ENCODE data around the gene TDRD7.

The TDRD7 gene

GRCh38 chr9:97406620-97407177, 5.2 kb upstream of the TDRD7 start:
- no peaks in the 10 kb centered on the region for H3K27me3 ChIP-seq (ENCODE audit: insufficient read depth, poor library complexity, severe bottlenecking)
- no peak for DNase-seq (ENCODE audit: low read depth in 1 of 2, low spot score in 1 of 2)
- TF ChIP-seq GABPA (IDR thresholded peaks at IDR 0.05; ENCODE audit: low read depth) (no peak), POLR2AphosphoS5 (IDR thresholded peaks at IDR 0.05; ENCODE audit: low read depth) (no peak), REST (IDR thresholded peaks at IDR 0.05; ENCODE audit: insufficient replicate concordance, low read depth) (no peak), SPI1 (IDR thresholded peaks at IDR 0.05; ENCODE audit: borderline replicate concordance, low read depth) (no peak), CTCF (IDR thresholded peaks at IDR 0.05; ENCODE audit: insufficient read depth, low read length) (no peak)
- no peak overlapping the region for H3K4me3 ChIP-seq (replicated peaks; ENCODE audit: insufficient read depth, low read length)
- H3K27ac ChIP-seq (replicated peaks), result no peak overlapping the region

GRCh38 chr9:97408562-97408961, 3.3 kb upstream of the TDRD7 start:
- DNase-seq (ENCODE audit: low read depth in 1 of 2, low spot score in 1 of 2), result no peak
- Histone ChIP-seq H3K4me3 (replicated peaks; ENCODE audit: insufficient read depth, low read length) (no peak overlapping the region), H3K27me3 (ENCODE audit: insufficient read depth, poor library complexity, severe bottlenecking) (no peaks in the 10 kb centered on the region), H3K27ac (replicated peaks) (no peak overlapping the region)
- no peak for TF ChIP-seq GABPA (IDR thresholded peaks at IDR 0.05; ENCODE audit: low read depth)
- TF ChIP-seq SPI1 (IDR thresholded peaks at IDR 0.05; ENCODE audit: borderline replicate concordance, low read depth), result no peak
- no peak for TF ChIP-seq REST (IDR thresholded peaks at IDR 0.05; ENCODE audit: insufficient replicate concordance, low read depth)
- no peak for TF ChIP-seq POLR2AphosphoS5 (IDR thresholded peaks at IDR 0.05; ENCODE audit: low read depth)
- no peak for TF ChIP-seq CTCF (IDR thresholded peaks at IDR 0.05; ENCODE audit: insufficient read depth, low read length)

GRCh38 chr9:97411440-97411788, 482 bp upstream of the TDRD7 start:
- no peak for DNase-seq (ENCODE audit: low read depth in 1 of 2, low spot score in 1 of 2)
- TF ChIP-seq REST (IDR thresholded peaks at IDR 0.05; ENCODE audit: insufficient replicate concordance, low read depth), result no peak
- no peak for TF ChIP-seq POLR2AphosphoS5 (IDR thresholded peaks at IDR 0.05; ENCODE audit: low read depth)
- no peak for TF ChIP-seq GABPA (IDR thresholded peaks at IDR 0.05; ENCODE audit: low read depth)
- no peak for TF ChIP-seq SPI1 (IDR thresholded peaks at IDR 0.05; ENCODE audit: borderline replicate concordance, low read depth)
- TF ChIP-seq CTCF (IDR thresholded peaks at IDR 0.05; ENCODE audit: insufficient read depth, low read length), result no peak
- H3K4me3 ChIP-seq (replicated peaks; ENCODE audit: insufficient read depth, low read length), result peak overlapping the region; percentile 39
- H3K27me3 ChIP-seq (ENCODE audit: insufficient read depth, poor library complexity, severe bottlenecking), result no peaks in the 10 kb centered on the region
- peak overlapping the region; percentile 0; the same call in 1 of the 2 replicates for H3K27ac ChIP-seq (replicated peaks)

All from HL-60 (cell line).